ENCODE measurements around the gene DTX1.
"Not testable (repeated sequence)": the region's sequence is repeated elsewhere in the genome, so short reads cannot be mapped to it uniquely, and the experiment has no call there.

Gene DTX1

DNA sequence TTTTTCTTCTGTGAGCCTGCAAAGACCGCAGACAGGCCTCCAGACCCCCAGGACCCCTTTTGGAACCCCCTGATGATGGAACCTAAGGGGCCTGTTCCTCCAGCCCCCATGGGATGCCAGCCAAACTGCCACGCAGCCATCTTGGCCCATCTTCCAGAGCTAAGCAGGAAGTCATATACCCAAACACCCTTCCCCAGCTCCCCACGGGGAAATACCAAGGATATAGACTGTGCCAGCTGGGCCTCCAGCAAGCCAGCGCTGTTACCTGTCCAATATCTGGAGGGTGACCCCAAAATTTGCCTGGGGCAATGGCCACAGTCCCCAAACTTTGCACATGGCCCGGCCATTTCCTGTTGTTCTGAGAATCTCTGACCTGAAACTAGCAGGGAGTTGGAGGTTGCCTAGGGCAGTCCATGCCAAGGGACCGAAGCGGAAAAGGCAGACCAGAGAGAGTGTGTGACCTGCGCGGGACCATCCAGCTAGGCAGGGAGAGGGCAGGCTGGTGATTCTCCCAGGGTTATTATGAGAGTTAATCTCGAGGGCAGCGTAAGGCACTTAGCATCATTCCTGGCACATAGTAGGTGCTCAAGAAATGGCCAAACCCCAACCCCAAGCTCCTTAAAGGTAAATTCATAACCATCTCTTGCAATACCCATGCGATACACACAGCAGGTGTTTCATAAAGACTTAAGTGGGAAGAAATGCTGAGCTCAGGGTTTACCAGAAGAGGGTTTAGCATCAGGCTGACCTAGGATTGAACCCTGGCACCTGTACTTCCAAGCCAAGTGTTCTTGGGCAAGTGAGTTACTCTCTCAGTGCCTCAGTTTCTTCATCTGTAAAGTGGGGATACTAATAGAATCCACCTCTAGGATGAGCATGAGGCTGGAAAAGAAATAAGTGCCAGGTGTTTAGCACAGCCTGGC is 81.6 kb downstream of the DTX1 start:
- DNase-seq, result no peak

DNA sequence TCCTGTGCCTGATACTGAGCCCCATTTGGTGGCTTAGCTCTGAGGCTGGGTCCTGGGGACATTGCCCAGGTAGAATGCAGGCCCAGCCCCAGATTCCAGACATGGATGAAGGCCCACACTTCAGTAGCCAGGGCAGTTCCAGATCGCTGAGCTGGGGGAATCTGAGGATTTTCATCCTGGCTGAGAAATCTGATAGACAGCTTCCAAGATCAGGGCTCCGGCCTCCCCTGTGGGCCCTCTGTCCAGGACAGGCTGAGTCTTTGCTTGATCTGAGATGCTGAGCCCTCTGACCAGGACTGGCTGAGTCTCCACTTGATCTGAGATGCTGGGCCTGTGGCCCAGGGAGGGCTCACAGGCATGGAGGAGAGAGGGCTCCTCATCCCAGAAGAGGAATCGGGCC is 82.3 kb downstream of the DTX1 start:
- no peak for DNase-seq

- DNase-seq, result no peak
Measured at GRCh38 chr12:113140706-113141105, 84.2 kb downstream of the DTX1 start.

- not testable (repeated sequence) for DNase-seq
Measured at GRCh38 chr12:113141716-113142115, 85.2 kb downstream of the DTX1 start.

DNA sequence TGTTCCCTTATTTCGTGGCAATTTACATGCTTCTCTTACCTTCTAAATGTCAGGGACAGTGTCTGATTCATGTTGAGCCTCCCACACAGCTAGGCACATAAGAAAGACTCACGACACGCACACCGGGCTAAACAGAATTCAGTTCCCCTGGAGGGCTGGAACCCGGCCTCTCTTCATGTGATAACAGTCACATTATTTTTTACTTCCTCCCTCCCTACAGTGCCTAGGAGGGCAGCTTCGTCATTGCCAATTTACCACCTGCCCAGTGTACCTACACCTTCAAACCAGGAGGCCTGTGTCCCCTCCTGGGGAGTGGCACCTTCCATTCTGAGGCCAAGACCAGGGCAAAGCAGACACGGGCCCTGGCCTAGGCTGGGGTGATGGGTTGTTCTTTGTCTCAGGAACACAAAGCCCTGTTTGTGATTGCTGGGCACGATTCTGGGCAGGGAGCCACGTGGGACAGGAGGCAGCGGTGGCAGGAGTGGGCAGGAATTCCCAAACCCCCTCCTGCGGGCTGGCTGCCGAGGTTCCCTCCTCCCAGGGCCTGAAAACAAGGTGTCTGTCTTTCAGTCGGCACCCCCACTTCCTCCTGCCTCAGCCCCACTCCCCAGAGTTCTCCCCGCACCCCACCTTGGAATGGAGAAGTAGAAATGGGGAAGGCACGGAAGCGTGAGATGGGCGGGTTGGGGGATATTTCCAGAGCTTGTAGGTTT is 85.8 kb downstream of the DTX1 start:
- DNase-seq, result no peak

GRCh38 chr12:113142886-113143332 is 86.4 kb downstream of the DTX1 start:
- DNase-seq, result no peak

GRCh38 chr12:113143959-113144358 is 87.4 kb downstream of the DTX1 start:
- DNase-seq, result no peak

- DNase-seq, result no peak
Measured at GRCh38 chr12:113144806-113145205, 88.3 kb downstream of the DTX1 start.

GRCh38 chr12:113145720-113146551 is 89.4 kb downstream of the DTX1 start:
- no peak for DNase-seq

DNA sequence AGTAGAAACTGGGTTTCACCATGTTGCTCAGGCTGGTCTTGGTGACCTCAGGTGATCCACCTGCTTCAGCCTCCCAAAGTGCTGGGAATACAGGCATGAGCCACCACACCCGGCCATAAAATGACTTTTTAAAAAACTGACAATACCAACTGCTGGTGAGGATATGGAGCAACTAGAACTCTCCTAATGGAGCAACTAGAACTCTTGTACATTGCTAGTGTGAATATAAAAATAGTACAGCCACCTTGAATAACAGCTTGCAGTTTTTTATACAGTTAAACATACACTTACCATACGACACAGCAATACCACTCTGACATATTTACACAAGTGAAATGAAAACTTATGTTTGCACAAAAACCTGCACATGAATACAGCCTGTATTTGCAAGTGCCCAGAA is 90.5 kb downstream of the DTX1 start:
- no peak for DNase-seq
